ENCODE results near the gene SECISBP2.

- TF ChIP-seq CTCF (IDR thresholded peaks at IDR 0.05): peak; percentile 49
- TF ChIP-seq EZH2 (IDR thresholded peaks at IDR 0.05; ENCODE audit: borderline replicate concordance, insufficient read depth, low read depth, low read length, poor library complexity, severe bottlenecking): no peak
Observed at GRCh38 chr9:89319015-89319905, 960 bp downstream of the SECISBP2 start.
